Measurements from ENCODE around the gene DCAF4. TPM values are rescaled to one million over a fixed set of nuclear protein-coding genes. Genes with fewer than 3 reads are reported as not detected.
"Not testable (repeated sequence)": the region's sequence is repeated elsewhere in the genome, so short reads cannot be mapped to it uniquely, and the experiment has no call there.

Gene DCAF4
- total RNA-seq, 4 donors from 2014 or later = 7.9 to 211 (median 22.8) TPM

GRCh38 chr14:72952171-72952570 is 25.9 kb downstream of the DCAF4 start:
- Histone ChIP-seq H3K9me3 (no peaks in the 10 kb centered on the region), H3K36me3 (no peaks in the 10 kb centered on the region), H3K4me1 (no peaks in the 10 kb centered on the region), H3K27ac (no peak overlapping the region), H3K27me3 (no peaks in the 10 kb centered on the region), H3K4me3 (no peak overlapping the region)
- intact Hi-C loops (cut with DNase I; ENCODE audit: low total_unique reads) = no loop called here
- in situ Hi-C loops (cut with MboI; ENCODE audit: low pct_ligation_motif_present in 1 of 4, low pct_unique_long_range_greater_than_20kb in 1 of 4, low sequenced_read_pairs in 3 of 4) = no loop called here
- no peak for TF ChIP-seq POLR2A (IDR thresholded peaks at IDR 0.05)
- TF ChIP-seq CTCF (IDR thresholded peaks at IDR 0.05) = no peak
- no peak for TF ChIP-seq POLR2AphosphoS5 (IDR thresholded peaks at IDR 0.05)
- 67 to 87% methylated on average over 1 to 3 of the region's 3 CpGs for WGBS, 2 donors (ENCODE audit: low coverage in 1 of 2)
- no peak for DNase-seq

- H3K27me3 ChIP-seq; H3K27ac ChIP-seq; in situ Hi-C loops (cut with MboI; ENCODE audit: low pct_ligation_motif_present in 1 of 4, low pct_unique_long_range_greater_than_20kb in 1 of 4, low sequenced_read_pairs in 3 of 4); H3K4me1 ChIP-seq; H3K4me3 ChIP-seq; H3K36me3 ChIP-seq; DNase-seq; H3K9me3 ChIP-seq; intact Hi-C loops (cut with DNase I; ENCODE audit: low total_unique reads): not testable (repeated sequence)
- WGBS, 2 donors (ENCODE audit: low coverage in 1 of 2) = 93% methylated on average over 9 of the region's 9 CpGs; no CpG with 5 or more reads in 1 of the 2 donors
Measured at GRCh38 chr14:72956741-72957140, 30.5 kb downstream of the DCAF4 start.

- Histone ChIP-seq H3K4me1 (no peaks in the 10 kb centered on the region), H3K36me3 (peaks cover 0 to 6% (median 0%) of the 10 kb centered on the region in 4 donors), H3K27ac (no peak overlapping the region), H3K4me3 (no peak overlapping the region), H3K27me3 (no peaks in the 10 kb centered on the region), H3K9me3 (no peaks in the 10 kb centered on the region)
- intact Hi-C loops (cut with DNase I; ENCODE audit: low total_unique reads) = no loop called here
- in situ Hi-C loops (cut with MboI; ENCODE audit: low pct_ligation_motif_present in 1 of 4, low pct_unique_long_range_greater_than_20kb in 1 of 4, low sequenced_read_pairs in 3 of 4) = no loop called here
- TF ChIP-seq EP300 (IDR thresholded peaks at IDR 0.05; ENCODE audit: low read depth) = no peak
- no peak for DNase-seq
- WGBS, 2 donors (ENCODE audit: low coverage in 1 of 2) = 90 to 92% methylated on average over 2 to 3 of the region's 3 CpGs
Measured at GRCh38 chr14:72957213-72957612, 30.9 kb downstream of the DCAF4 start.

- no peaks in the 10 kb centered on the region for H3K27me3 ChIP-seq
- no peaks in the 10 kb centered on the region for H3K4me1 ChIP-seq
- H3K36me3 ChIP-seq = peaks cover 0 to 6% (median 0%) of the 10 kb centered on the region in 4 donors
- DNase-seq = no peak
- 96% methylated on average over 15 of the region's 15 CpGs; no CpG with 5 or more reads in 1 of the 2 donors for WGBS, 2 donors (ENCODE audit: low coverage in 1 of 2)
- H3K9me3 ChIP-seq = no peaks in the 10 kb centered on the region
- in situ Hi-C loops (cut with MboI; ENCODE audit: low pct_ligation_motif_present in 1 of 4, low pct_unique_long_range_greater_than_20kb in 1 of 4, low sequenced_read_pairs in 3 of 4) = no loop called here
- H3K27ac ChIP-seq = no peak overlapping the region
- intact Hi-C loops (cut with DNase I; ENCODE audit: low total_unique reads) = no loop called here
- H3K4me3 ChIP-seq = no peak overlapping the region
- no peak for TF ChIP-seq CTCF (IDR thresholded peaks at IDR 0.05)
- no peak for TF ChIP-seq POLR2AphosphoS5 (IDR thresholded peaks at IDR 0.05)
- TF ChIP-seq POLR2A (IDR thresholded peaks at IDR 0.05) = no peak
- TF ChIP-seq EP300 (IDR thresholded peaks at IDR 0.05; ENCODE audit: low read depth) = no peak
Measured at GRCh38 chr14:72958548-72958947, 32.3 kb downstream of the DCAF4 start.

- 91% methylated on average over 4 of the region's 4 CpGs; no CpG with 5 or more reads in 1 of the 2 donors for WGBS, 2 donors (ENCODE audit: low coverage in 1 of 2)
- in situ Hi-C loops (cut with MboI; ENCODE audit: low pct_ligation_motif_present in 1 of 4, low pct_unique_long_range_greater_than_20kb in 1 of 4, low sequenced_read_pairs in 3 of 4); H3K4me3 ChIP-seq; H3K36me3 ChIP-seq; H3K4me1 ChIP-seq; H3K27ac ChIP-seq; H3K27me3 ChIP-seq; intact Hi-C loops (cut with DNase I; ENCODE audit: low total_unique reads); DNase-seq; H3K9me3 ChIP-seq: not testable (repeated sequence)
Measured at GRCh38 chr14:72961016-72961415, 34.8 kb downstream of the DCAF4 start.
